G401 (cell line): ENCODE measurements around the gene MAP3K7CL. TPM values are rescaled to one million over a fixed set of nuclear protein-coding genes. Genes with fewer than 3 reads are reported as not detected.
"Not testable (repeated sequence)": the region's sequence is repeated elsewhere in the genome, so short reads cannot be mapped to it uniquely, and the experiment has no call there.

Source experiments
- DNase-seq: peaks from one replicate; pipeline ENCODE4 v3.0.0-alpha.2; 2015; ENCODE audit warnings: low spot score
- in situ Hi-C: cut with HindIII; loops from 2 replicates; pipeline ENCODE4 v1.10.0; 2016; ENCODE audit warnings: low sequenced_read_pairs, mixed read lengths
- total RNA-seq: library from RNA; depleted of rRNA; stranded (reverse); fragments of >200 nt; shearing (Covaris generic); gene quantifications from 2 replicates; pipeline ENCODE4 v1.2.3, GENCODE V29; 2014

Gene MAP3K7CL
- total RNA-seq, 1 experiment from 2014 or later: 1.9 TPM

- in situ Hi-C loops: no loop called here
- no peak for DNase-seq
These were observed 33.1 kb downstream of the MAP3K7CL start for GRCh38 chr21:29163341-29164115.

DNA sequence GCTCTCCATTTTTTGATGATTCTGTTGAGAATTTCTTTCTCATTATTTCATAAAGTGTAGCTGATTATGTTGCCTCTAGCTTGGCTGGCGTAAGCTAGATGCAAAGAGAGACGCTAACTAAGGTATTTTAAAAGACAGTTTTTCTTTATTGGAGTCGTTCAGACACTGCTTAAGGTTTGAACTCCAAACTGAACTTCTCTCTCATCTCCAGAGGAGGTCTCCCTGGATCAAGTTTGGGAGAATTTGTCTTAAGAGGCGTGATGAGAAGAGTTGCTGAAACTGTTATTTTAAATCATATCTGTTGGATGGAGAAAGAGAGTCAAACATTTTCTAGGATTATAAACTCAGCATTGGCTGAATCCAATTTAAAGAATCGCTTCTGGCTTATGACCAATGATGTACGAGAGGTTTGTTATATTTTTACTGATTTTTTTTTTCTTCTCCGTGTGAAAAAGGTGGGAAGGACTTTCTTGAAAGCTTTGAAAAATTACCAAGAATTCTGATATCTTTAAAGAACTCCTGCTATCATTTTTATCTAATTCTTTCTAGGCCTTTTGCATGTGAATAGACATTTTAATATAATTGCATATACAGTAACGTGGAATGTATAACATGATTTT lies 34.0 kb downstream of the MAP3K7CL start:
- in situ Hi-C loops: no loop called here
- peak; percentile 69 for DNase-seq

- in situ Hi-C loops: no loop called here
- DNase-seq: no peak
These were observed 35.9 kb downstream of the MAP3K7CL start for GRCh38 chr21:29166323-29166722.

GRCh38 chr21:29166853-29167252 lies 36.4 kb downstream of the MAP3K7CL start:
- in situ Hi-C loops: no loop called here
- DNase-seq: peak; percentile 55

DNA sequence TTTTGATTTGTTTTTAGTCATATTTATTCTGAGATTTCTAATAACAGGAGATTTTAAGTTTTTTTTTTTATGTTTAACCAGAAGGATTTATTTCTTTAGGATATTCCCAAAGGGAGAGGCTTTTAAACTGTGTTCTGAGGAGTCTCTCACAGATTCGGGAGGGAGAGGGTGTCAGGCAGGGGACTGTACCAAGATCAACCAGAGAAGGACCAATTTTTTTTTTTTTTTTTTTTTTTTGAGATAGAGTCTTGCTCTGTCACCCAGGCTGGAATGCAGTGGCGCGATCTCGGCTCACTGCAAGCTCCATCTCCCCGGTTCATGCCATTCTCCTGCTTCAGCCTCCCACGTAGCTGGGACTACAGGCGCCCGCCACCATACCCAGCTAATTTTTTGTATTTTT lies 37.0 kb downstream of the MAP3K7CL start:
- DNase-seq, in situ Hi-C loops: not testable (repeated sequence)

GRCh38 chr21:29168891-29169315 lies 38.5 kb downstream of the MAP3K7CL start:
- in situ Hi-C loops: no loop called here
- DNase-seq: no peak

- no peak for DNase-seq
These were observed 40.5 kb downstream of the MAP3K7CL start for GRCh38 chr21:29170944-29171343.

GRCh38 chr21:29172282-29172681 lies 41.8 kb downstream of the MAP3K7CL start:
- DNase-seq: no peak
- in situ Hi-C loops: no loop called here

More at GRCh38 chr21:29170944-29171343, 40.5 kb downstream of the MAP3K7CL start:
- in situ Hi-C loops: no loop called here

- in situ Hi-C loops: no loop called here
- no peak for DNase-seq
These were observed 44.2 kb downstream of the MAP3K7CL start for GRCh38 chr21:29174607-29175013.

DNA sequence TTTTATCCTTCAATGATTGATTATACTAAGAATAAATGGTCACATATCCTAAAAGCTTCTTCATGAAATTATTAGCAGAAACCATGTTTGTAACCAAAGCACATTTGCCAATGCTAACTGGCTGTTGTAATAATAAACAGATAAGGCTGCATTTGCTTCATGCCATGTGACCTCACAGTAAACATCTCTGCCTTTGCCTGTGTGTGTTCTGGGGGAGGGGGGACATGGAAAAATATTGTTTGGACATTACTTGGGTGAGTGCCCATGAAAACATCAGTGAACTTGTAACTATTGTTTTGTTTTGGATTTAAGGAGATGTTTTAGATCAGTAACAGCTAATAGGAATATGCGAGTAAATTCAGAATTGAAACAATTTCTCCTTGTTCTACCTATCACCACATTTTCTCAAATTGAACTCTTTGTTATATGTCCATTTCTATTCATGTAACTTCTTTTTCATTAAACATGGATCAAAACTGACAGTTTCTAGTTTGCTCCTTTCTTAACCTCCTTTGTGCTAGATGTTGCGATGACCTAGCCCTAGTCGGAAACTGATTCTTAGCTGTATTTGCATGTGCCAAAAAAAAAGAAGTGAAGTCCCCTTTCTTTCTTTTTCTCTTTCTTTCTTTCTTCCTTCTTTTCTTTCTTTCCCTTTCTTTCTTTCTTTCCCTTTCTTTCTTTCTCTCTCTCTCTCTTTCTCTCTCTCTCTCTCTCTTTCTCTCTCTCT lies 45.1 kb downstream of the MAP3K7CL start:
- no peak for DNase-seq
- in situ Hi-C loops: no loop called here

DNA sequence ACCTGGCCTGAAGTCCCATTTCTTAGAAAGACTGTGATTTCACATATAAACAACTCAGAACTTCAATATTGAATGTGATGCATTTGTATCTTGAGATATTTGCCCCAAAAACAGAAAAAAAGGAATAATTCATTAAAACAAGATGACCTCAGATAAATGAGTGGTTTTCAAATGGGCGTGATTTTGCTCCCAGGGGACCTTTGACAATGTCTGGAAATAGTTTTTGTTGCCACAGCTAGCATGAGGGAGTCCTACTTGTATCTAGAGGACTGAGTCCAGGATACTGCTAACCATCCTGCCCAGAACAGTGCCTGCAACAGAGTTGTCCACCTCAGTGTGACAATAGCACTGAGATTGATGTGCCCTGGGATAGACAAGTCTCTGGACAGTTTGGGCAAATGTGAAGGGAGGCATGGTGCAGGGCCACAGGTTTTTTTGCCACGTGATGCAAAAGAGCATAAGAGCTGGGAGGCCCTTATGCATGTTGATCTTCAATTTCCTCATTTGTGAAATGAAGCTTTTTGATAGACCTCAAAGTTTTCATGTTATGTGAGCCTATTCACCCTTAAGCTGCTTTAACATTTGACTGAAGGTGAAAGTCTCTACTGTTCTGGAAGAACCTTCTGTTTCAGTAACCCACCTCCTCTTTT lies 46.2 kb downstream of the MAP3K7CL start:
- in situ Hi-C loops: no loop called here
- no peak for DNase-seq

DNA sequence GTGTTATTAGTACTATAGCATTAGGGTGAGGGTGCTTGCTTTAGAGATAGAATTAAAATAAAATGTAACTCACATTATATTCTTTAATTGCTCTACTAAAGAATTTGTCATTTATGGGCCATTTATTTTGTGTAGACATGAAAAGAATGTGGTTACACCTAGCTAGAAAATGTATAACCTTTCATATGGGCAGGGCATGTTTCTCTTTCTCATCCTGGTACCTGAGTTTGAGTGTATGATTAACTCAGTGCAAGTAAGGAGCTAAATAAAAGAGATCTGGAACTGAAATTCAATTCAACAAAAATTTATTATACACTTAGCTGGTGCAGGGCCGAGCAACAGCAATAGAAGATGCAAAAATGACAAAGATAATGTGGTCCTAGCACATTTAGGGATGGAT lies 47.4 kb downstream of the MAP3K7CL start:
- in situ Hi-C loops: no loop called here

DNA sequence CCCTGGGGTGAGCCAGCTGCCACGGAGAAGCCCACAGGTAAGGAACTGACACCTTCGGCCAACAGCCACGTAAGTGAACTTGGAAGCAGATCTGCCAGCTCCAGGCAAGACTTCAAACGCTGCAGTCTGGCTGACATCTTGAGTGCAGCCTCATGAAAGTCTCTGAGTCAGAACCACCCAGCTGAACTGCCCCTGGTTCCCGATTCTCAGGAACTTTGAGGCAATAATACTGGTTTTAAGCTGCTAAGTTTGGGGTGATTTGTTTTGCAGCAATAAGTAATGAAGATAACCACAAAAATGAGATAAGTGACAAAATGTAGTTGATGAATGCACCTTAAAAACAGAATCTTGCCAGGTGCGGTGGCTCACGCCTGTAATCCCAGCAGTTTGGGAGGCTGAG lies 48.5 kb downstream of the MAP3K7CL start:
- DNase-seq: no peak
- in situ Hi-C loops: no loop called here

More for the DNA sequence above, 47.4 kb downstream of the MAP3K7CL start:
- DNase-seq: no peak

DNA sequence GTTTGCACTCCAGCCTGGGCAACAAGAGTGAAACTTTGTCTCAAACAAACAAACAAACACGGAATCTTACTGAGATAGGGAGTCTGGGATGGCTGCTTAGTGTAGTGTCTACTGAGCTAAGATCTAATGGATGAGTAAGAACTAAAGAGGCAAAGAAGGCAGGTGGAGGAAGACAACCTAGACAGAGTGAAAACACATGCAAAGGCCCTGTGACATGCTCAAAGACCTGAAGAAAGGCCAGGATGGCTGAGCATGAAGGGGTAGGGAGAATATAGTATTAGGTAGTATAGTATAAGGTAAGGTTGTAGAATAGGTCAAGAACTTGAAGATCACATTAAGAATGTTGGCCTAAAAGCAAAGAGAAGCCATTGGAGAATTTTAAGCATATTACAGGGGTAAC lies 49.1 kb downstream of the MAP3K7CL start:
- in situ Hi-C loops: no loop called here
- DNase-seq: no peak

DNA sequence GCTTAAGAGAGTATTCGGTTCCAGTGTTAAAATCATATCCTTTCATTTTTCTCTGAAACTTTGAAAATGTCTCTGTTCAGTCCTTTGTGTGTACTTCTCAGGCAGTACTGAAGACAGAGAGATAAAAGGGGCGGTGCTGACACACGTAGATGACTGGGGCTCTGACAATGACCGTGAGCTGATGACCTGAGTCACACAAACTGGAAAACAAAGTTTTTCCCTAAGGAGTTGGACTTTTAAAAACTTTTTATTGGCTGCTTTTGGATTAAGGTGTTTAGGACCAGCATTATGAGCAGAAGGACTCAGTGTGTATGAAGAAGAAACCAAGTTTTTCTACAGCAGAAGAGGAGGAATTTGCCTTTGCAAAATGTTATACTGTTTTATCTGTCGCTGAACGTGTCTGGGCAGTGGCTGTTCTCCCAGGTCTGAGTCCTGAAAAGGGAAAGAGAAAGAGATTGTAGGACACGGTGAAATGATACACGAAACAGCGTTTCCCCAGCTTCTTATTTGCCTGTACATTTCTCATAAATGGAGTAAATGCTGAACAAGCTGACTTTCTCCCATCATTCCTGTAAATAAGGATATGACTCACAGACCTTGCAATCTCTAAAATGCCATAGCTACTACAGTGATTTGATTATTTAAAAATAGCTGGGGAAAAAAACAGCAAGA lies 51.5 kb downstream of the MAP3K7CL start:
- in situ Hi-C loops: no loop called here
- no peak for DNase-seq

DNA sequence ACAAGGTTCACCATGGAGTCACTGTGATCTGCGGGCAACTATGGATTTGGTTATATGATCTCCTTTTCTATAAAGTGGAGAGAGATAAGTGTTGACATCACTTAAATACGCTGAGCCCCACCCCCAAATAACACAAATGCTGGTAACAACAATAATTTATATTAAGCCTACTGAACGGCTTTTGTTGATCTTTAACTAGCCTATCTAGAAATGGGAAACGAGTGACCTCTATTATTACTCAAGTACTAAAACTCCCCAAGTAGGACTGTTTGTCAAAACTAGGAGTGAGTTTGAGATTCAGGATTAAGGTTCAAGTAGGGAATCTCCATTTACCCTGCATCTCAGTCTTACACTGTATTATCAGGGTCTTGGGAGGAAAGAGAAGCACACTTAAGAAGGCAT lies 52.2 kb downstream of the MAP3K7CL start:
- no peak for DNase-seq
- in situ Hi-C loops: no loop called here

- in situ Hi-C loops: no loop called here
- DNase-seq: no peak
These were observed 53.6 kb downstream of the MAP3K7CL start for GRCh38 chr21:29184037-29184436.

DNA sequence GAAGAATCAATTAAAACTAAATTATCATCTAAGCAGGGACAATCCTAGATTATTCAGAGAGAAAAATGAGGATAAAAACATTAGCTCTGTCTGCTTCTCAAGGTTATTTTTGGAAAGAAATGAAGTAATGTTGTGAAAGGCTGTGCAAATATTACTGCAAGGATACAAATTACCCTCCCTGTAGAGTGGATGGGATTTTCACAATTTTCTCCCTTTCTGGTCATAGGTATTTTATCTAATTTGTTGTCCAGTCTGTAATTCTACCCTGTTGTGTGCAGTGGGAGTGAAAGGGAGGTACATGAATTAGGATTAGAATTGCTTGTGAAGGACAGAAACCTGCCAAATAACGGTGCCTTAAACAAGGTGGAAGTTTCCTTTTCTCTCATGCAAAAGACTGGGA lies 54.7 kb downstream of the MAP3K7CL start:
- DNase-seq: no peak
- in situ Hi-C loops: no loop called here

DNA sequence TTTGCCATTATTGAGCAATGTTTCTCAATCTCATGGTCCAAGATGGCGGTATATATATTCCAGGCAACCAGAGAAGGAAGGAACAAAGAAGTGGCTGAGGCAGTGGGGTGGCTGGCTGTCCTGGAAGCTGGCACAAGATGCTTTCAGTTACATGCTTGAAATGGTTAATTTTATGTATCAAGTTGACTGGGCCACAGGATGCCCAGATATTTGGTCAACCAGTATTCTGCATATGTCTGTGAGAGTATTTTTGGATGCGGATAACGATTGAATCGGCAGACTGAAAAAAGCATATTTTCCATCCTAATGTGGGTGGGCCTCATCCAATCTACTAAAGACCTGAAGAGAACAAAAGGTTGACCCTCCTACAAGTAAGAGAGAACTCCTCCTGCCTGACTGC lies 55.2 kb downstream of the MAP3K7CL start:
- no peak for DNase-seq
- in situ Hi-C loops: no loop called here
